ENCODE results near the gene PRPF4.
A peak's percentile ranks its signal among the peaks of the same experiment; 100 is the strongest.

Gene PRPF4

GRCh38 chr9:113328045-113328782 lies 52.8 kb downstream of the PRPF4 start:
- no peak for DNase-seq (ENCODE audit: low read depth)
- no peak overlapping the region for H3K4me3 ChIP-seq (ENCODE audit: low read length)
- no peak for TF ChIP-seq CTCF (conservative IDR thresholded peaks at IDR 0.05; ENCODE audit: low read length)

GRCh38 chr9:113331780-113332179 lies 56.3 kb downstream of the PRPF4 start:
- H3K4me3 ChIP-seq (ENCODE audit: low read length), result no peak overlapping the region
- no peak for DNase-seq (ENCODE audit: low read depth)
- TF ChIP-seq CTCF (conservative IDR thresholded peaks at IDR 0.05; ENCODE audit: low read length), result no peak

- no peak for TF ChIP-seq CTCF (conservative IDR thresholded peaks at IDR 0.05; ENCODE audit: low read length)
- no peak overlapping the region for H3K4me3 ChIP-seq (ENCODE audit: low read length)
- no peak for DNase-seq (ENCODE audit: low read depth)
Observed at GRCh38 chr9:113337714-113338113, 62.3 kb downstream of the PRPF4 start.

- TF ChIP-seq CTCF (conservative IDR thresholded peaks at IDR 0.05; ENCODE audit: low read length), result no peak
- H3K4me3 ChIP-seq (ENCODE audit: low read length), result peak within 1 kb of the TSS; percentile 94
- peak; percentile 89 for DNase-seq (ENCODE audit: low read depth)
Observed at GRCh38 chr9:113340011-113340699, 64.7 kb downstream of the PRPF4 start, which contains the start of gene WDR31. WDR31 (minus strand) TSS chr9:113340275; CDS start chr9:113332022, 8,253 bp downstream.

GRCh38 chr9:113341712-113342410 lies 66.4 kb downstream of the PRPF4 start:
- no peak for DNase-seq (ENCODE audit: low read depth)
- no peak for TF ChIP-seq CTCF (conservative IDR thresholded peaks at IDR 0.05; ENCODE audit: low read length)
- no peak overlapping the region for H3K4me3 ChIP-seq (ENCODE audit: low read length)
